Measurements from ENCODE around the gene DNTTIP2.
"Not testable (repeated sequence)": the region's sequence is repeated elsewhere in the genome, so short reads cannot be mapped to it uniquely, and the experiment has no call there.

The DNTTIP2 gene

DNA sequence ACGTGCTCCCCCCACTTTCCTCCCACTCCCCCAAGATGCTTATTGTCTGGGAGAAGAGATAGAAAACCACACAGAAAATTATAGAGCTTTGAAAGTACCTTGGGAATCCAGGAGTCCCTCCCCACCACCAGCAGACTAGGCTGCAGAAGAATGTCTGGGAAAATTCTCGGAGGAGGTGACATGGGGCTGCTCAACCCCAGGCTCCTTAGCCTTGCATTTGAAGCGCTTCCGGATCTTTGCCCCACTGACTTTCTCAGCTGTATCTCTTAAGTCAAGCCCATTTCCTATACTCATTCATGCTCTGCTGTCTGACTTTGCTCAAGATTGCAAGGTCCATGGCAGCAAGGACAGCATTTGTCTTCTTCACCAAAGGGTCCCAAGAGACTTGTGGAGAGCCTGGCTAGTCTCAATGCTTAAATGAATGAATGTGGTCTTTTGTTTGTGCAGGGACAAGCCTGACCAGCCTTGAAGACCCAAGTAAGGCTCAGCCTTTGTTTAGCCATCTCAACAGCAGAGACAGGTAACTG, 38.0 kb downstream of the DNTTIP2 start:
- DNase-seq = no peak

DNA sequence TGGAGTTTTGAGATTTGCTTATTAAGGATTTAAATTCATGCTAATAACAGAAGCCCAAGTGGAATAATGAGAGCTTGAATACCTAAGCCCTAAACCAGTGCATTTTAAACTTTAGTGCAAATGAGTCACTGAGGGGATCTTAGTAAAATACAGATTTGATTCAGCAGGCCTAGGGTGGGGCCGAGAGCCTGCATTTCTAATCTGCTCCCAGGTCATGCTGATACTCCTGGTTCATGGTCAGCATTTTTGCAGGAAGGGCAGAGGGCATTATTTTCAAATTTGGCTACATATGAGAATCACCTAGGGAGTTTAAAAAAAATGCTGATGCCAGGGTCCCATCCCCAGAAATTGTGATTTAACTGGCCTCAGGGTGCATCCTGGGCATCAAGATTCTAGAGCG, 39.3 kb downstream of the DNTTIP2 start:
- no peak for DNase-seq

DNA sequence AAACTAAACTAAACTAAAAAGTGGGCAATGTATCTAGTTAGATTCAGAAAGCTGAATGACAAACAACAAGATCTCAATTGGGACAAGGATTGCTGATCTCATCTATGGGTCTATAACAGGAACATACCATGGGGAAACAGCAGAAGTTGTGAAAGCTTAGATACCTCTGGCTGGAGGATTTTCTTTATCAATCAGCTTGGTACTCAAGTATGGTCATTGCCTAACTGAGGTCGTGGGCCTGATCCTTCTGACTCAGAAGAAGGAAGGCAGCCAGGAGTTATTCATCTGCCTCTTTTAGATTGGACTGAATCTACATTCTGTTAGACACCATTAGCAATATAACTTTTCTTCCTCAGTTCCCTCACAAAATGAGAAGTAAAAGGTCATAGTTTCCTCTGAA, 39.7 kb downstream of the DNTTIP2 start:
- DNase-seq = no peak

DNA sequence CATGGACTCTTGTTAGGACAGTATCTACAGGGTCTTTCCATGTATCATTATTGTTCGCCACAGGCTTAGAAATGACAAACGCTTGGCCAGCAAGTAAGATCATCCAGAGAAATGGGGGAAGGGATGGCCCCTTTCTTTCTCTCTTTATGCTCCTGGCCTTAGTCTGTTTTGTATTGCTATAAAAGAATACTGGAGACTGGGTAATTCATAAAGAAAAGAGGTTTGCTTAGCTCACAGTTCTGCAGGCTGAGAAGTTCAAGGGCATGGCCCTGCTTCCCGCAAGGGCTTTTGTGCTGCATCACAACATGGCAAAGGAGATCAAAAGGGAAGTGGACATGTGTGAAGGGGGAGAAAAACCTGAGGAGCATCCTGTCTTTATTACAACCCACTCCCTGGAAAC, 41.0 kb downstream of the DNTTIP2 start:
- DNase-seq = no peak

DNA sequence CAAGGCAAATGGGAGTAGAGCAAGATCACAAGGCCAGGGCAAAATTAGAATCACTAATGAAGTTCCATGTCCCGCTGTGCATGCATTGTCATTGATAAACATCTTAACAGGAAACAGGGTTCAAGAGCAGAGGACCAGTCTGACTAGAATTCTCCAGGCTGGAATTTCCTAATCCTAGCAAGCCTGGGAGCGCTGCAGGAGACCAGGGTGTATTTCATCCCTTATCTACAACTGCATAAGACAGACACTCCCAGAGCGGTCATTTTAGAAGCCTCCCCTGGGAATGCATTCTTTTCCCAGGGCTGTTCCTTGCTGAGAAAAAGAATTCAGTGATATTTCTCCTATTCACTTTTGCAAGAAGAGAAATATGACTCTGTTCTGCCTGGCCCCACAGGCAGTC, 45.7 kb downstream of the DNTTIP2 start:
- not testable (repeated sequence) for DNase-seq

DNA sequence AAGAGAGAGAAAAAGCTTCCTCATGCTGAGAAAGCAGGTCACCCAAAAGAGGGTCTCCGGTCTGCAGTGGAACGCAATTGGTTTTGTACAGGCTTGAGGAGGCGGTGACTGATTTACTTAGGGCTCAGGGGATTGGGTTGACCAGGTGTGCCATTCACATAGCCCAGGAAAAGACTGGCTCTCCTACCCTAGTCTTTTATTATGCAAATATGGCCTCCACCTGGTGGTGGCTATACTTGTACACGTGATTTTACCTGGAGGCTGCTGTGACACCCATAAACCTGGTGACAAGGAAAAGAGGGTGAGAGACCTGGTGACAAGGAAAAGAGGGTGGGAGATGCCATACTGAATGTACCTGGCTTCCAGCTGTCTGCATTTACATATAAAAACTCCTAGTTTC, 49.9 kb downstream of the DNTTIP2 start:
- no peak for DNase-seq

DNA sequence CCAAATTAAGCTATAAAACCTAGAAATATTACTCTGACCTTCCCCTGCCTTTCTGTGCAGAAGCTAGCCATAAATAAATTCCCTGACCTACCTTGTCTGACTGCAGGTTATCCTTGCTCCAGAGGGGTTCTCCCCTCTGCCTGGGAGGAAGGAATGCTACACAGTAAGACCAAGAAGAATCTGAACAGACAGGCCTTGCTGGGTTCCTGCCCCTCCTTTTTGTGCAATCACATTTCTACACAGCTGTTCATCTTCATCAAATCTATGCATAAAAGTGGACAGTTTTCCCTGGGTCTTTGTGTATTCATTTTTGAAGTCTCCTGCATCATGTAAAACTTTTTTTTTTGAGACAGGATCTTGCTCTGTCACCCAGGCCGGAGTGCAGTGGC, 50.6 kb downstream of the DNTTIP2 start:
- DNase-seq = no peak

DNA sequence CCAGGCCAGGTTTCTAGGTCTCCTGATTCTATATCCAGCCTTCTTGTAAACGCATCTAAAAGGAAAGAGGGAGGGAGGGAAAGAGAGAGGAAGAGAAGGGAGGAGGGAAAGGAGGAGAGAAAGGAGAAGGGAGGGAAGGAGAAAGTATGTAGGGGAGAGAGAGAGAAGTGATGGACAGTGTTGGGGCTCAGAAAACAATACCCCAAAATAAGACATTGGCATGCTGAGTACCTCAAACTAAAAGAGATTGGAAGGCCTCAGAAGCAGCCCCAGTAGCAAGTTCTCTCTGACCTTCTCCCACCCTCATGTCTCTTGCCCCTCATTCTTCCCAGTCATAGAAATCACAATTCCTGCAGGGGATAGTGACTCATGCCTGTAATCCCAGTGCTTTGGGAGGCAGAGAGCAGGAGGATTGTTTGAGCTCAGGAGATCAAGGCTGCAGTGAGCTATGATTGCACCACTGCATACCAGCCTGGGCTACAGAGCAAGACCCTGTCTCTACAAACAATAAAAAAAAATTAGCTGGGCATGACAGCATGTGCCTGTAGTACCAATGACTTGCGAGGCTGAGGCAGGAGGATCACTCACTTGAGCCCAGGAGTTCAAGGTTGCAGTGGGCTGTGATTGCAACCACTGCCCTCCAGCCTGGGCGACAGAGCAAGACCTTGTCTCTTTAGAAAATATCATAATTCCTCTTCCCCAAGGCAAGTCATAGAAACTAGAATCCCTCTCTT, 51.2 kb downstream of the DNTTIP2 start:
- DNase-seq = no peak

DNA sequence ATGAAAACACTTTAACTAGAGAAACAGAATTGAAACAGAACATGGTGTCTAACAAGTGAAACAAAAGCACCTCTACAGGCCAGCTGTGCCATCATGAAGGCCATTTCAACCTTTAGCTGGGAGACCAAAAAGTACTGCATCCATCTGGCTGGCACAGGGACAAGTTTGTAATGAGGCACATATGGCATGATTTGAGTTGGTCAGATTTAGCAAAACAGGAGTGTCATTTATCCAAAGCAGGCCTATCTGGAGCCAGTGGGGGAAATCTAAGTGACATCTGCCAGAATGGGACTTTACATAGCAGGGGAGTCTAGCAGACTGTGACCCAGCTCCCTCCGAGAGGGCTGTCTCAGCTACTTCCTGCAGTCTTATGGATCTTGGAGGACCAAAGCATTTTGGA, 51.9 kb downstream of the DNTTIP2 start:
- DNase-seq = no peak

DNA sequence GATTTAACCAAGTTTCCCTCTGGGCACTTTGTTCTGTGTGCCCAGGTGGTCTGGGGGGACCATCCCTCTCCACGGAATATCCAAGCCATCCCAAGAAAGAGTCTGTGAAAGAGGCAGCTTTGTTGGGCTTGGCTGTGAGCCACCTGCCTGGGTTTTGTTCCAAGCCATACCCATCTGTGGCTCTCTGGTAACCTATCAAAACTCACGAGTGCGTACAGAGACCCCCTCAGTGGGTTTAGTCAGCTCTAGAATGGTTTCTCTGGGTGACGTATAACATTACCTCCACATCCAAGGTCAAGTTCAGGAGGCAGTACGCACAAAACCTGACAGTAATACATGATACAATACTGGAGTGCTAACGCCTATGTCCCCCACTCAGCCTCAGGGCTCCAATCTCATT, 54.2 kb downstream of the DNTTIP2 start:
- no peak for DNase-seq

DNA sequence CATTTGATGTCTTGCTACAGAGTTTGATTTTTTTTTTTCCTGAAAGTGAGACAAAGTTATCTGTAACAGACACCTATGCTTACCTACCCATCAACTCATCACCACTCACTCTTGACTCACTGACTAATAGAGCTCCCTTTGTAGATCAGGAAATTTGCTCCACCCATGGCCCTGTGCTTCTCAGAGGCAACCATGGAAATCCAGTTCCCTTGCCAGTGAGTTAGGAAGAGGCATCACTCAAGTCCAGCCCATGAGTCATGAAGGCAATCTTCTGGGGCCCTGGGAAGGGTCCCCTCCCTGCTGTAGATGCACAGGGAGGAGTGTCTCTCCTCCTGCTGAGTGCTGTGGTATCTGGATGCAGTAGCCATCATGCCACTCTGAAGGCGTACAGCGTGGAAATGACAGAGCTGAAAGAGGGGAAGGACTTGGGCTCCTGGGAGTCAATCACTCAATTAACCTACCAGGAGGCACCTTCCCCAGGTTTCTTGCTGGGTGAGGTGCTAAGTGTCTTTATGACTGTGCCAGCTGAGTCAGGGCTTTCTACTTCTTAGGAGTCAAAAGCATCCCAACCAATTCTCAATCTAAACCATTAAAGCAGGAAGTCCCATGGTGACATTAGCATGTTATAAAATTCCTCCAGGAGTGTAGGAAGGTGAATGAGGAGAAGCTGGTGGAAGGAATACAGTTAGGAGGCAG, 56.1 kb downstream of the DNTTIP2 start:
- no peak for DNase-seq

DNA sequence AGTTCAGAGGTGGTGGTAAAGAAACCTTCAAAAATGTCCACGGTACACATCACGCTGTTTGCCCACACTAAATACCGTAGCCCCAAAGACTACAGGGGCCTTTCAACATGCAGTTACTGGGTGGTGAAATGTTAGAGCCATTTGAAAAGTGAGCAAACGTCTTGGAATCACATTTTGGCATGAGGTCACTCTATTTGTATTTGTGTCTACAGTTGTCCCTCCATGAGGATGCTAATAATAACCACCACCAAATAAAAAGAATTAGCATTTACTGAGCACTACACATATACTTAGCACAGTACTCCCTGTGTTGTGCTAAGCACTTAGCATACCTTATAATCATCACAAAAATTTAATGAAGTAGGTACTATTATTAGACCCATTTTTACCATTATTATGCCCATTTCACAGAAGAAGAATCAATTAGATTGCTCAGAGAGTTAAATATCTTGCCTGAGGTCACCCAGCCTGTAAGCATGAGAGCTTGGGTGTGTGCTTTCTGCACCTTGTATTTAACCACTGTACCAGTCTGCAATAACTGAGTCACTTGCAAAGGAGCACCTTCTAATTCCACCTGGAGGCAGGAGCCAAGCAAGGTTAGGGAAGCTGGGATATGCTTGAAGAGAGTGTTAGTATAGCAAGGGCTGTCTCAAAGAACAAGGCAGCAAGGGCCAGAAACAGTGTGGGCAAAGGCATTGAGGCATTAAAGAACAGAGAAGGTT, 57.4 kb downstream of the DNTTIP2 start:
- no peak for DNase-seq

DNA sequence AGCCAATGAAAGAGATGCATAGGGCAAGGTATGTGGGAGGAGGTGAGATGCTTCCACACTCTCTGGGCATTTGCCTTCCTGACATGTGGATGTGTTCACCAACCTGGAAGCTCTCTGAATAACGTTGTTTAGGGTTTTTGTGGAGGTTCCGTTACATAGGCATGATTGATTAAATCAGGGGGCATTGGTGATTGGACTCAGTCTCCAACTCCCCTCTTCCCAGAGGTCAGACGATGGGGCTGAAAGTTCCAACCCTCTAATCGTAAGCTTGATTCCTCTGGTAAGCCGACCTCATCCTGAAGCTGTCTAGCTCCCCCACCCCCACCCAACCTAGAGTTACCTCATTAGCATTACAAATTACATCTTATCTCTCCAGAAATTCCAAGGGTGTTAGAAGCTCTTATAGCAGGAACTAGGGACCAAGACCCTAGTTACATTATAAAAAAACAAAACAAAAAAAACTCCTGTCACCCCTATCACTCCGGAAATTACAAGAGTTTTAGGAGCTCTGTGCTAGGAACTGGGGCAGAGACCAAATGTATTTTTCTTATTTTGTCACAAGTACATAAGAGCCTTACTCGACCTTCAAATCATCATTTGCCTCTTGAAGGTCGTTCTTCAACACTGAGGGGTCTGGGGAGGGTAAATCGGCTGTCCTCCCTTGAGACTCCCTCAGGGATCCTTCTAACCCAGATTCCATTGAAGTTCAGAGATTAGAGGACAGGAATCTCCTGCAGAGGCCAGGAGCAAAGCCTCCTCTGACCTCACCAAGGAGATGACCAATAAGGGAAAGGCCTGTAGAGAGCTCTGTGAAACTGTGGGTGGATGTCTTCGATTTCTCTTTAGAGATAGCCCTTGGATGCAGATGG, 58.2 kb downstream of the DNTTIP2 start:
- no peak for DNase-seq

DNA sequence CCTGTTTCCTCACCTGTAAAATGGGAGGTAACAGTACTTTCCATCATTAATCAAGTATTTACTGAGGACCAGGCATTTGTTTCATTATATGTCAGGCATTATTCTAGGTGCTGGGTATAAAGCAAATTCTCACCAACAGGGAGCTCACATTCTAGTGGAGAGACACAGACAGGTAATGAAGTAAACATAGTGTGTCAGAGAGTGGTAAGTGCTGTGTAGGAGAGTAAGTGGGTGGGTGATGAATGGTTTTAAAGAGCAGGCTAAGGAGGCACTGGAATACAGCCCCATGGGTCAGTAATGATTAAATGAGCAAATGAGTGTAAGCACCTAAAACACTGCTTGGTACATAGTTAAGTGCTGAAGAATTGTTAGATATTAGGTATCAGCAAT, 60.4 kb downstream of the DNTTIP2 start:
- no peak for DNase-seq

DNA sequence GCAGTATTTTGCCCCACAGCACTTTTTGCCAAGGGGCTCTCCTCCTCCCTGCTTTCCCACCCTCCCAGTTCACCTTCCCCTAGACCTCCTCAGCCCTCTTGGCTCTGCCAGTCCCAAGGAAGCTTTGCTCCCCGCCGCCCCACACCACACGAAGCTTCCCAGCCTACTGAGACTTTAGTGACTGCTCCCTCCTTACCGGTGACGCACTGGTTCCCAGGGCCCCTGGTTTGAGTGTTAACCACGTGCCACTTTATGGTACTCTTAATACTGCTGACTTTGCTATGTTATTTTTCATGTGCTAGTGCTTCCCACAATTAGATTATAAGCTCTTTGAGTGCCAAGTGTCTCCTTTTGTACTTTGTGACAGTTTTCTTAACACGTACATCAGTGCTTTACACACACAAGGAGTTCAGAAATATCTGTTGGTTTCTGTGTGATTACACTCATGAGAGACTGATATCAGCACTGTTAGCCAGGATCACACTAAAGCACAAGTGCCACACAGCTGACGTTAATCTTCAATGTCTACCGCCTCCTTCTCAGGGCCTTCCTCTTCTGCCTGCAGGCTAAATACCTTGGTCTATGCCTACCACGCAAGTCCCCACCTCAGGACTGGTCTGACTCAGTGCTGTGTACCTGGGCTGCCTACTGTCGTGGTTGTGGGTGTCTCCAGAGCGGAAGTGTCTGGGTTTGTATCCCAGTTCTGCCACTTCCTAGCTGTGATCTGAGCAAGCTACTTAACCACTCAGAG, 61.0 kb downstream of the DNTTIP2 start:
- peak in 2 of 5 experiments; percentile 69 to 85 for DNase-seq

DNA sequence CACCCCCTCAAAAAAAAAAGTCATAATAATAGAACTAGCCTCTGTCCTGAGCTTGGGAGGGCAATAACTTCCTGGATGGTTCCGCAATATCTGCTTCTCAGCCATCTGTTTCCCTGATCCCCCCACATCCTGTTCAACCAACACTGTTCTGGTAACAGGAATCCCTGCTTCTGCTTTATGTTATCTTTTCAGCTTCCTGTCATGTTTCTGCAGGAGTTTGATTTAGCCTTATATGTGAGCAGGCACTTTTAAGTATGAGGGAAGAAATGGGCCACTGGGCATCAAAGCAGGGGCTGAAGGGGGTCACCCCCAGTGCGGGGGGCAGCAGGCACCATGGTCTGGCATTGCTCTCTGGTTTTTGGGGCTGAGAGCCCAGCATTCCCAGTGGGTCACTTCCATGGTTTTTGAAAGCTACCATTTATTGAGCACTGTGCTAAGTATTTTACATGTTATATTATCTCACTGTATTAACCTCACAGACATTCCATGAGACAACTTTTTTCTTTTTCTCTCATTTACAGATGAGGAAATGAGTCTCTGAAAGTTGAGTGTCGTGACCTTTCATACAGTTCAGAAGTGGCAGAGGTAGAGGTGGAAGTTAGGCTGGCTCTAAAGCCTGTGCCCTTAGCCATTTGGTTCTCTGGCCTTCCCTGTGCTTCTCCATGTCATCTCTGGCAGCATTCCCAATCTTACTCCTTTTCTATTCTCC, 61.9 kb downstream of the DNTTIP2 start:
- peak in 1 of 5 experiments; percentile 14 for DNase-seq

All from T-helper 2 cell (primary cell).